Measurements from ENCODE around the gene PPIA. TPM values are rescaled to one million over a fixed set of nuclear protein-coding genes. Genes with fewer than 3 reads are reported as not detected.

Gene PPIA
- total RNA-seq (1,000 to 10,000 TPM; 1,416 to 1,610 TPM), polyA plus RNA-seq (1,000 to 10,000 TPM; 3,319 to 5,113 TPM)
- long read RNA-seq, donor 1, transcript PPIA-208 (6 exons, 907 nt) = minor isoform, 12 of 1,362 reads
- long read RNA-seq, donor 1, transcript PPIA-204 (5 exons, 2,238 nt) = major isoform, 1,179 of 1,362 reads
- long read RNA-seq, donor 1, transcript PPIA-201 (6 exons, 818 nt) = minor isoform, 11 of 1,362 reads
- long read RNA-seq, donor 1, transcript PPIA-203 (4 exons, 544 nt) = minor isoform, 19 of 1,362 reads
- long read RNA-seq, donor 1, partial matches to known transcripts = 108 of 1,362 reads
- long read RNA-seq, donor 1, other reads (novel, unspliced or antisense) = 29 of 1,362 reads
- long read RNA-seq, donor 2, transcript PPIA-204 (5 exons, 2,238 nt) = major isoform, 523 of 683 reads
- long read RNA-seq, donor 2, transcript PPIA-203 (4 exons, 544 nt) = minor isoform, 9 of 683 reads
- long read RNA-seq, donor 2, partial matches to known transcripts = 132 of 683 reads
- long read RNA-seq, donor 2, other reads (novel, unspliced or antisense) = 12 of 683 reads
- long read RNA-seq, donor 3, transcript PPIA-201 (6 exons, 818 nt) = minor isoform, 7 of 1,067 reads
- long read RNA-seq, donor 3, transcript PPIA-204 (5 exons, 2,238 nt) = major isoform, 762 of 1,067 reads
- long read RNA-seq, donor 3, partial matches to known transcripts = 274 of 1,067 reads
- long read RNA-seq, donor 3, other reads (novel, unspliced or antisense) = 19 of 1,067 reads
- long read RNA-seq, donor 4, transcript PPIA-204 (5 exons, 2,238 nt) = major isoform, 607 of 711 reads
- long read RNA-seq, donor 4, transcript PPIA-203 (4 exons, 544 nt) = minor isoform, 11 of 711 reads
- long read RNA-seq, donor 4, partial matches to known transcripts = 74 of 711 reads
- long read RNA-seq, donor 4, other reads (novel, unspliced or antisense) = 9 of 711 reads
- long read RNA-seq, donor 5, transcript PPIA-203 (4 exons, 544 nt) = minor isoform, 24 of 1,650 reads
- long read RNA-seq, donor 5, transcript PPIA-204 (5 exons, 2,238 nt) = major isoform, 1,392 of 1,650 reads
- long read RNA-seq, donor 5, transcript PPIA-201 (6 exons, 818 nt) = minor isoform, 20 of 1,650 reads
- long read RNA-seq, donor 5, transcript PPIA-207 (3 exons, 570 nt) = minor isoform, 7 of 1,650 reads
- long read RNA-seq, donor 5, partial matches to known transcripts = 138 of 1,650 reads
- long read RNA-seq, donor 5, other reads (novel, unspliced or antisense) = 62 of 1,650 reads

DNA sequence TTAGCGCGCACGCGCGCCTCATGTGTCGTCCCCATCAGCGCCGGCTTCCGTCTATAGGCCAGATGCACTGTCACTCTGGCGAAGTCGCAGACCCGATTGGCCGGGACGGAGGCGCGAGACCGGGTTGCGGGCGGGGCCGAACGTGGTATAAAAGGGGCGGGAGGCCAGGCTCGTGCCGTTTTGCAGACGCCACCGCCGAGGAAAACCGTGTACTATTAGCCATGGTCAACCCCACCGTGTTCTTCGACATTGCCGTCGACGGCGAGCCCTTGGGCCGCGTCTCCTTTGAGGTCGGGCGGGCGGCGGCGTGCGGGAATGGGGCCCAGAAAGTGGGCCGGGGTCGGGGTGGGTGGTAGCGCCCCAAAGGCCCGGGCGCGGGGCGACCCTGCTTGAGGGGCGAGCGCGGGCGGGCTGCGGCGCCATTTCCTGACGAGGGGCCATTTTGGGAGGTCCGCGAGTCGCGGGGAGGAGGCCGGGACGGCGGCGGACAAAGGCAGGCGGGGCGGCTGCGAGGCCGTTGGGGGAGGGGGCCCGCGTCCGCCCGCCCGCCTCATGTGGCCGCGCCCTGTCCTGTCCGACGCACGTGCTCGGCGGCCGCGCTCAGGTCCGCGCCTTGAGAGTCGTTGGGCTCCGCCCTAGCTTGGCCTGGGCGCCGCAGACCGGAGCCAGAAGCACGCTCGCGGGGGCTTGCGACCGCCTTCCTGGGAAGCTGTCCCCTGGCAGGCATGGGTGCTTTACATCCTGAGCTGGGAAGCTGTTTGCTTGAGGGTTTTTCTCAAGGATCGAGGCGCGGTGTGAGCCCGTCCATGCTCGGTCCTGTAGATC is at the start of gene PPIA:
Gene PPIA (plus strand): TSS at position 178 of the 825 bp plus-strand sequence. CDS start 44 bp downstream, at position 222.
- ATAC-seq (ENCODE audit: insufficient read depth, low FRiP score) (peak; percentile 94), DNase-seq (peak; percentile 98 to 99 (median 98))
- H3K4me3 ChIP-seq = peak within 1 kb of the TSS; percentile 80
- WGBS, 2 donors = 1% methylated on average over 66 to 99 of the region's 99 CpGs
- H3K36me3 ChIP-seq (ENCODE audit: control insufficient read depth in 4 of 4, insufficient read depth in 4 of 4, low read length in 4 of 4) = peaks cover 9 to 30% (median 19%) of the 10 kb centered on the region in 4 donors
- no peaks in the 10 kb centered on the region for H3K27me3 ChIP-seq (ENCODE audit: control insufficient read depth in 3 of 3, insufficient read depth in 3 of 3, low read length in 2 of 3)
- no peaks in the 10 kb centered on the region for H3K9me3 ChIP-seq (ENCODE audit: control insufficient read depth in 4 of 4, insufficient read depth in 3 of 4, low read length in 3 of 4)
- peaks cover 2 to 13% (median 9%) of the 10 kb centered on the region in 5 donors for H3K4me1 ChIP-seq (ENCODE audit: control insufficient read depth in 5 of 5, insufficient read depth in 5 of 5, low read length in 5 of 5)
- peak within 1 kb of the TSS; percentile 94 to 99 for H3K9ac ChIP-seq (ENCODE audit: insufficient read depth in 1 of 2, low read length in 2 of 2)
- TF ChIP-seq, protein P1, sequence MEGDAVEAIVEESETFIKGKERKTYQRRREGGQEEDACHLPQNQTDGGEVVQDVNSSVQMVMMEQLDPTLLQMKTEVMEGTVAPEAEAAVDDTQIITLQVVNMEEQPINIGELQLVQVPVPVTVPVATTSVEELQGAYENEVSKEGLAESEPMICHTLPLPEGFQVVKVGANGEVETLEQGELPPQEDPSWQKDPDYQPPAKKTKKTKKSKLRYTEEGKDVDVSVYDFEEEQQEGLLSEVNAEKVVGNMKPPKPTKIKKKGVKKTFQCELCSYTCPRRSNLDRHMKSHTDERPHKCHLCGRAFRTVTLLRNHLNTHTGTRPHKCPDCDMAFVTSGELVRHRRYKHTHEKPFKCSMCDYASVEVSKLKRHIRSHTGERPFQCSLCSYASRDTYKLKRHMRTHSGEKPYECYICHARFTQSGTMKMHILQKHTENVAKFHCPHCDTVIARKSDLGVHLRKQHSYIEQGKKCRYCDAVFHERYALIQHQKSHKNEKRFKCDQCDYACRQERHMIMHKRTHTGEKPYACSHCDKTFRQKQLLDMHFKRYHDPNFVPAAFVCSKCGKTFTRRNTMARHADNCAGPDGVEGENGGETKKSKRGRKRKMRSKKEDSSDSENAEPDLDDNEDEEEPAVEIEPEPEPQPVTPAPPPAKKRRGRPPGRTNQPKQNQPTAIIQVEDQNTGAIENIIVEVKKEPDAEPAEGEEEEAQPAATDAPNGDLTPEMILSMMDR (IDR thresholded peaks at IDR 0.05; ENCODE audit: control extremely low read depth, extremely low read depth) = no peak
- peak within 1 kb of the TSS; percentile 99 for H3K27ac ChIP-seq (ENCODE audit: low read depth in 1 of 2, low read length in 1 of 2)

DNA sequence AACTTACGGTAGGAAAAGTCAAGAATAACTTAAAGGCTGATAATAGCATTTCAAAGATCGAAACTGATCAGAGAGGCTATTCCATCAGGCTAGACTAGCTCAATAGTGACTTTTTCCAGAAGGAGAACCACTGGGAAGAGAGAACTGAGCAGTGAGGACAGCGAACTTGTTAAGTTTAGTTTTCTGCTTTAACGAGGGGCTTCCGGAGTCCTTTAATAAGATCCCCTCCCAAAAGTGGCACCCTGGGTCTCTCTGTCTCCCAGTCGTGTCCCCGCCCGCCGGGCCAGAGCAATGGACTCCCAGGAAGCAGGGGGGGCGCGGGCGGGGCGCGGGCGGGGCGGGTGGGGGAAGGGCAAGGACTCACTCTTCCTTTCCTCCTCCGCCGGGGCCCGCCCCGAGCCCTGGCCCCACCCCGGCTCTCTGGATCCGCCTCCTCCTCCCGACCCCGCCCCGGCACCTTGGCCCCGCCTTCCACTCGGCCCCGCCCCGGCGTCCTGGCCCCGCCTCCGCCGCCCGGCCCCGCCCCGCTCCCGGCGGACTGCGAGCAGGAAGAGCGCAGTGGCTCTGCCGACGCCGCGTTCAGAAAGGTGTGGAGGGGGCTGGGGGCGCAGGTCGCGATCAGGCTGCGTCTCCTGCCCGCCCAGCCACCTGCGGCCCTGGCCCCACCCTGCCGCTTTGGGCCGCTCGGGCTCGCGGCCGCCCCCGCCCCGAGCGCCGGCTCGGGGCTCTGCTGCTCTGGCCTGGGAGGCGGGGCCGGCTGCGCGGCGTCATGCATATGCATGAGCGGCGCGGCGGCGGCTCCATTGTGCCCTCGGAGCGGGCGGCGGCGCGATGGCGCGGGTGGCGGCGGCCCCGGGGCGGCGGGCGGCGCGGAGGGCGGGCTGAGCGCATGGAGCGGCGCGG is 48.2 kb upstream of the PPIA start, which contains the start of gene ZMIZ2:
Gene ZMIZ2 (plus strand): TSS at position 803 of the 903 bp plus-strand sequence. CDS start 7,403 bp downstream, outside the sequence.
- Histone ChIP-seq H3K4me3 (peak within 1 kb of the TSS; percentile 97), H3K9ac (ENCODE audit: insufficient read depth in 1 of 2, low read length in 2 of 2) (peak within 1 kb of the TSS in 1 of 2 donors; percentile 85), H3K36me3 (ENCODE audit: control insufficient read depth in 4 of 4, insufficient read depth in 4 of 4, low read length in 4 of 4) (peaks cover 0 to 7% (median 1%) of the 10 kb centered on the region in 4 donors), H3K9me3 (ENCODE audit: control insufficient read depth in 4 of 4, insufficient read depth in 3 of 4, low read length in 3 of 4) (no peaks in the 10 kb centered on the region), H3K27ac (ENCODE audit: low read depth in 1 of 2, low read length in 1 of 2) (peak within 1 kb of the TSS; percentile 97 to 99), H3K4me1 (ENCODE audit: control insufficient read depth in 5 of 5, insufficient read depth in 5 of 5, low read length in 5 of 5) (peaks cover 6 to 21% (median 12%) of the 10 kb centered on the region in 5 donors), H3K27me3 (ENCODE audit: control insufficient read depth in 3 of 3, insufficient read depth in 3 of 3, low read length in 2 of 3) (no peaks in the 10 kb centered on the region)
- TF ChIP-seq, protein P1 (IDR thresholded peaks at IDR 0.05; ENCODE audit: control extremely low read depth, extremely low read depth) = no peak
- ATAC-seq (ENCODE audit: insufficient read depth, low FRiP score) (peak; percentile 98), DNase-seq (peak; percentile 93 to 97 (median 93))
- 1% methylated on average over 57 to 92 of the region's 92 CpGs for WGBS, 2 donors

All from lung (tissue), 16 donors.